ENCODE data around the gene SLA2.
"Not testable (repeated sequence)": the region's sequence is repeated elsewhere in the genome, so short reads cannot be mapped to it uniquely, and the experiment has no call there.

SLA2 gene

GRCh38 chr20:36611625-36612024 lies 34.4 kb downstream of the SLA2 start:
- TF ChIP-seq, protein P1, sequence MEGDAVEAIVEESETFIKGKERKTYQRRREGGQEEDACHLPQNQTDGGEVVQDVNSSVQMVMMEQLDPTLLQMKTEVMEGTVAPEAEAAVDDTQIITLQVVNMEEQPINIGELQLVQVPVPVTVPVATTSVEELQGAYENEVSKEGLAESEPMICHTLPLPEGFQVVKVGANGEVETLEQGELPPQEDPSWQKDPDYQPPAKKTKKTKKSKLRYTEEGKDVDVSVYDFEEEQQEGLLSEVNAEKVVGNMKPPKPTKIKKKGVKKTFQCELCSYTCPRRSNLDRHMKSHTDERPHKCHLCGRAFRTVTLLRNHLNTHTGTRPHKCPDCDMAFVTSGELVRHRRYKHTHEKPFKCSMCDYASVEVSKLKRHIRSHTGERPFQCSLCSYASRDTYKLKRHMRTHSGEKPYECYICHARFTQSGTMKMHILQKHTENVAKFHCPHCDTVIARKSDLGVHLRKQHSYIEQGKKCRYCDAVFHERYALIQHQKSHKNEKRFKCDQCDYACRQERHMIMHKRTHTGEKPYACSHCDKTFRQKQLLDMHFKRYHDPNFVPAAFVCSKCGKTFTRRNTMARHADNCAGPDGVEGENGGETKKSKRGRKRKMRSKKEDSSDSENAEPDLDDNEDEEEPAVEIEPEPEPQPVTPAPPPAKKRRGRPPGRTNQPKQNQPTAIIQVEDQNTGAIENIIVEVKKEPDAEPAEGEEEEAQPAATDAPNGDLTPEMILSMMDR (IDR thresholded peaks at IDR 0.05) = no peak
- DNase-seq (ENCODE audit: low spot score) = no peak
- no peak overlapping the region for H3K27ac ChIP-seq
- no peak overlapping the region for H3K4me3 ChIP-seq

- not testable (repeated sequence) for H3K27ac ChIP-seq; DNase-seq (ENCODE audit: low spot score); H3K4me3 ChIP-seq
Observed at GRCh38 chr20:36608388-36608728, 37.6 kb downstream of the SLA2 start.

DNA sequence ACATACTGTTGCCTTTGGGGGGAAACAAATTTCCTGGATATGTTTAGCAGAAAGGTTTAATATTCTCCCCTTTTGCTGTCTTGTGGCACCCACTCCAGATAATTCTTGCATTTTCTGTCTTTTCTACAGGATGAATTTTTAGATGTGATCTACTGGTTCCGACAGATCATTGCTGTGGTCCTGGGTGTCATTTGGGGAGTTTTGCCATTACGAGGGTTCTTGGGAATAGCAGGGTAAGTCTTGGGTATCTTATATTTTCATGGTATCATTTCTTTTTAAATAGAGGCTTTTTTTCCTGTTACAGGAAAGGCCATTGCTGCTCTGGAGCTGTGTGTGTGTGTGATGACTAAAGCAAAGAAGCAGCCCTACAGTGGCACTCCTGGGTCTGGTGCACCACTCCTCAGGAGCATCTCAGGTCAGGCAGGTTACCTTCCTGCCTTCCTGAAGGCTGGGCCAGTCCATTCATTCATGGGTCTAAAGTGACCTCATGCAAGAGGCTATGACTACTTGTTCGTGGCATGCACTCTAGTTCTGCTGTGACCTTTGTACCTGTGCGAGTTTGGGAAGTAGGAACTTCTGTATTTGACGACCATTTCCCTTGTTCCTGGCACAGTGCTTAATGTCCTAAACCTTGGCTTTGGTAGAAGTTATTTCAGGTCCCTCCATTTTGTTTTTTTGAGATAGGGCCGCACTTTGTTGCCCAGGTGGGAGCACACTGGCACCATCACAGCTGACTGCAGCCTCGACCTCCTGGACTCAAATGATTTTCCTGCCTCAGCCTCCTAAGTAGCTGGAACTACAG lies 38.2 kb downstream of the SLA2 start:
- Histone ChIP-seq H3K27ac (no peak overlapping the region), H3K4me3 (no peak overlapping the region)
- DNase-seq (ENCODE audit: low spot score) = no peak
- TF ChIP-seq, protein P1 (IDR thresholded peaks at IDR 0.05) = no peak

DNA sequence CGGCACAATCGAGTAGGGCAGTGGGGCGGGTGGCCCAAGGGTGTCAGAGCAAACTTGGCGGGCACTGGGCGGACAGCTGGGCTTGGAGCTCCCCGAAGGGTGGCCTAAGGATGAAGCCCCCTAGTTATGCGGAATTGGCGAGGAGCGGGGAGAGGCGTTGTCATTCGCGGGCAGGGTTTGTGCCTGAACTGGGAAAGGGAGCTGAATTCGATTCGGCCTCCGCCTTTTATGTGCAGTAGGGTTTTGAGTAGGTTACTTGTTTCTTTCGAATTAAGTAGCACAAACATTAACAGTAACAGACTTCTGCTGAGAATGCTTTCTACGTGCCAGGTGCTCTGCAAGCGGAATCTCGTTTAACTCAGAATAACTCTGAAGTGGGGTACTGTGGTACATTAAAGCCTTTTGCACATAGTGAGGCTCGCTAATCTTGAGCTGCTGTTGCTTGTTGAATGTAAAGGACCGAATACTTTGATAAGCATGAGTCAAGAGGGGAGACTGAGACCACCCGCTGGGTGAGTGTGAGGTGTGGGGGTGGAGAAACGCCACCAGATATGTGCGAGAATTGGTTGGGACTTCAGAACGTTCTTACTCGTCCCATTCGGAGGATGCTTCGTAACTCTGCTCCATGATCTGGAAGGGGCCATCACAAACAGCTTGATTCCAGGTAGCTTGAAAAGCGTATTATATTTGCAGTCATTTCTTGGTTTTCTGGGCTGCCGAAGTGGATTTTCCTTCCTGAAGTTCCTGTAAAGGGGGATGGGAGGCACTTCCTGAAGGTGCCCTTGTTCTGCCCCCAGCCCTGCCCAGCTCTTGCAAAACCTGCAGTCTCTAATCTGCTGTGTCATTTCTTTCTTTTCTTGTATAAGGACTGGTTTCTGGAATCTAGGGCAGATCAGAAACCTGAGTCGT lies 39.6 kb downstream of the SLA2 start:
- peak overlapping the region; percentile 51 to 89 for H3K27ac ChIP-seq
- TF ChIP-seq, protein P1 (IDR thresholded peaks at IDR 0.05) = no peak
- H3K4me3 ChIP-seq = peak overlapping the region; percentile 95
- DNase-seq (ENCODE audit: low spot score) = no peak

DNA sequence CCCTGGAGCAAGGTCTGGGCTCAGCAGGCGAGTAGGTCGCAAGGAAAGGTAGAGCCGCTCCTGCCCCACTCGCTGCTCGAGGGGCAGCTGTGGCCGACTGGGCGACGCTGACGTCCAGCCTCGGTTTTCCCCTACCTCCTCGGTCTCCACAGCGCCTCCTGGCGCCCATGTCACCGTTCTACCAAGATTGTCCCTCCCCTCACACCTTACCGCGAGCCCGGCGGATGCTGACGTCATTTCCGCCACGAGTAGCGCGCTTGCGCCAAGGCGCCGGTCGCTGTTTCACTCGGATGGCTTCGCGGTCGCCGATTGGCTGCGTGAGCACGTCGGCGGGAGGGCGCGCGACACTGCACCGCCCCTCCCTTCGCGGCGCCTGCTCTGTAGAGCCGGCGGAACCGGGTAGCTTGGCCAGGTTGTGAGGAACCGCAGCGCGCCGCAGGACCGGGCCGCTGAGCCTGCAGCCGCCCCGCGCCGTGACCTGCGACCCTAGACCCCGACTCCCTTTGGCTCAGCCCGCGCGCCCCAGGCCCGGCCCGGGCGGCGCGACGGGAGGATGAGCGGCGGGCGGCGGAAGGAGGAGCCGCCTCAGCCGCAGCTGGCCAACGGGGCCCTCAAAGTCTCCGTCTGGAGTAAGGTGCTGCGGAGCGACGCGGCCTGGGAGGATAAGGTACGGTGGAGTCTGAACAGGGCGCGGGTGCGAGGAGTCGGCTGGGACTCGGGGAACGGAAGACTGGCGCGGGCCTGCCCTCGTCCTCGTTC lies 40.4 kb downstream of the SLA2 start, which contains the start of gene RAB5IF:
RAB5IF (plus strand) TSS at position 381 of the 759 bp plus-strand sequence; CDS start at position 554, 173 bp downstream.
- DNase-seq (ENCODE audit: low spot score) = peak; percentile 99
- H3K4me3 ChIP-seq = peak within 1 kb of the TSS; percentile 95
- peak within 1 kb of the TSS; percentile 79 to 89 for H3K27ac ChIP-seq
- TF ChIP-seq, protein P1 (IDR thresholded peaks at IDR 0.05) = peak; percentile 71

DNA sequence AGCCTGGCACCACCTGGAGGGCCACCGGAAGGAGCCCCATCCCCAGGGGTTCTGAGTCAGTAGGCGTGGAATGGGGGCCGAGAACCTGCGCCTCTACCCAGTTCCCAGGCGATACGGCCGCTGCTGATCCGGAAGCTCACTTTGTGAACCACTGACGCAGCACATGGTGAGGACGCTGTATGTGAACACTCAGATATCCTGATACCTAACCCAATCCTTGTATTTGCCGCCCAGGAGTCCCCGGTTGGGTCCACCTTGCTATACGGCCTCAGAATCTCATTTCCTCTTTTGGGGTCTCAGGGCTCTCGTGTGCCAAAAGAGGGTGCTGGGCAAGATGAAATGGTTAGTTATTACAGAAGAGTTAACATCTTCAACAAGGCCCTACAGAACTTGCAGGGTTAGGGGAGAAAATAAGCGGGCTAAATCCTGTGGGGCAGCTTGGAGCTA lies 41.0 kb downstream of the SLA2 start:
- Histone ChIP-seq H3K4me3 (peak overlapping the region; percentile 95), H3K27ac (peak overlapping the region; percentile 79 to 89)
- peak; percentile 75 for DNase-seq (ENCODE audit: low spot score)
- TF ChIP-seq, protein P1 (IDR thresholded peaks at IDR 0.05) = no peak

GRCh38 chr20:36601540-36601939 lies 44.5 kb downstream of the SLA2 start:
- Histone ChIP-seq H3K27ac (no peak overlapping the region), H3K4me3 (no peak overlapping the region)
- no peak for DNase-seq (ENCODE audit: low spot score)
- TF ChIP-seq, protein P1 (IDR thresholded peaks at IDR 0.05) = no peak

Measured in coronary artery (tissue), 2 donors.